K562 (cell line): ENCODE results near the gene CPED1. TPM values are rescaled to one million over a fixed set of nuclear protein-coding genes. Genes with fewer than 3 reads are reported as not detected.

Experiments used
- ARHGAP35 ChIP-seq: fragments of 450-650 bp; IDR thresholded peaks from 2 replicates; pipeline ENCODE4 v1.6.1; 2018; ENCODE audit not compliant: partially characterized antibody
- ATF6 ChIP-seq: sonication (generic); formaldehyde crosslinking; IDR thresholded peaks from 2 replicates; pipeline ENCODE4 v1.4.0; 2020; ENCODE audit warnings: mild to moderate bottlenecking, missing genetic modification reagents
- C11orf30 ChIP-seq: fragments of 450-650 bp; IDR thresholded peaks from 2 replicates; pipeline ENCODE4 v1.6.1; 2016; ENCODE audit warnings: low read depth, mild to moderate bottlenecking
- CBX3 ChIP-seq, 2 experiments: IDR thresholded peaks; 1 replicate in 1 of 2; 2 replicates in 1 of 2; pipeline ENCODE4 v1.6.1; 2012; ENCODE audit warnings: inconsistent platforms in 2 of 2, low read length in 2 of 2, borderline replicate concordance in 1 of 2, control low read depth in 1 of 2
- DDX20 ChIP-seq: fragments of 450-650 bp; IDR thresholded peaks from 2 replicates; pipeline ENCODE4 v1.6.1; 2016; ENCODE audit warnings: missing genetic modification characterization, low read depth, mild to moderate bottlenecking, missing compliant biosample characterization, moderate library complexity
- GABPB1 ChIP-seq: sonication (generic); formaldehyde crosslinking; IDR thresholded peaks from 2 replicates; pipeline ENCODE4 v1.8.0; 2022; ENCODE audit warnings: mild to moderate bottlenecking, missing genetic modification reagents
- HMBOX1 ChIP-seq: sonication (generic); IDR thresholded peaks from 2 replicates; pipeline ENCODE4 v1.6.1; 2016
- JUND ChIP-seq, 2 experiments: IDR thresholded peaks; 2 replicates in 1 of 2; 3 replicates in 1 of 2; pipeline ENCODE4 v1.6.1; 2011; ENCODE audit warnings: borderline replicate concordance in 2 of 2, low read depth in 2 of 2, low read length in 2 of 2, improper control_type of control experiment in 1 of 2, missing biosample characterization in 1 of 2, missing genetic modification characterization in 1 of 2, missing genetic modification reagents in 1 of 2
- MAFG ChIP-seq: fragments of 450-650 bp; conservative IDR thresholded peaks from 2 replicates; pipeline ENCODE4 v1.6.1; 2016; ENCODE audit warnings: missing genetic modification characterization, missing compliant biosample characterization
- MCM5 ChIP-seq: fragments of 450-650 bp; IDR thresholded peaks from 2 replicates; pipeline ENCODE4 v1.6.1; 2016; ENCODE audit warnings: low read depth
- MECOM ChIP-seq: fragments of 250-450 bp; sonication (Bioruptor Pico); IDR thresholded peaks from 2 replicates; pipeline ENCODE4 v1.8.0; 2022; ENCODE audit warnings: inconsistent platforms
- MYBL2 ChIP-seq, 2 experiments: fragments of 450-650 bp in 1 of 2; sonication (generic) in 1 of 2; formaldehyde crosslinking in 1 of 2; IDR thresholded peaks; 2 replicates each; pipeline versions ENCODE4 v1.6.1 to v1.8.1; 2017 to 2022; ENCODE audit warnings: borderline replicate concordance in 1 of 2, inconsistent platforms in 1 of 2, low read depth in 1 of 2, mild to moderate bottlenecking in 1 of 2, missing genetic modification reagents in 1 of 2, moderate library complexity in 1 of 2
- MYC ChIP-seq, 2 experiments: fragments of 250-450 bp in 1 of 2; sonication (Bioruptor Pico) in 1 of 2; IDR thresholded peaks; 2 replicates each; pipeline versions ENCODE4 v1.5.1 to v1.6.1; 2012 to 2021; ENCODE audit warnings: low read depth in 2 of 2, borderline replicate concordance in 1 of 2, improper control_type of control experiment in 1 of 2, low read length in 1 of 2, mild to moderate bottlenecking in 1 of 2, moderate library complexity in 1 of 2
- POLR2A ChIP-seq: fragments of 450-650 bp; conservative IDR thresholded peaks from 2 replicates; pipeline ENCODE4 v1.6.1; 2016
- POLR2B ChIP-seq: fragments of 450-650 bp; IDR thresholded peaks from 2 replicates; pipeline ENCODE4 v1.6.1; 2018; ENCODE audit warnings: low read depth; ENCODE audit not compliant: partially characterized antibody
- POU5F1 ChIP-seq: fragments of 150-350 bp; IDR thresholded peaks from 2 replicates; pipeline ENCODE4 v1.6.1; 2014; ENCODE audit warnings: borderline replicate concordance, low read length, low read depth, mild to moderate bottlenecking; ENCODE audit not compliant: partially characterized antibody
- SIN3B ChIP-seq: fragments of 450-650 bp; IDR thresholded peaks from 2 replicates; pipeline ENCODE4 v1.6.1; 2017; ENCODE audit warnings: low read depth, mild to moderate bottlenecking, moderate library complexity
- SIRT6 ChIP-seq: IDR thresholded peaks from one replicate; pipeline ENCODE4 v1.6.1; 2012; ENCODE audit warnings: low read depth, mild to moderate bottlenecking, control low read depth, inconsistent platforms, low read length, moderate library complexity
- SRSF3 ChIP-seq: fragments of 200-400 bp; formaldehyde crosslinking; IDR thresholded peaks from 2 replicates; pipeline ENCODE4 v1.6.1; 2016; ENCODE audit warnings: mild to moderate bottlenecking, low read length, moderate library complexity; ENCODE audit not compliant: insufficient read depth
- ZBTB2 ChIP-seq: fragments of 450-650 bp; IDR thresholded peaks from 2 replicates; pipeline ENCODE4 v1.6.1; 2016; ENCODE audit warnings: antibody characterized with exemption
- ZNF668 ChIP-seq: fragments of 250-450 bp; sonication (Bioruptor Pico); IDR thresholded peaks from 2 replicates; pipeline ENCODE4 v1.8.0; 2022; ENCODE audit warnings: mild to moderate bottlenecking, inconsistent platforms
- ZNF699 ChIP-seq: fragments of 250-450 bp; sonication (Bioruptor Pico); IDR thresholded peaks from 2 replicates; pipeline ENCODE4 v1.8.0; 2021; ENCODE audit warnings: mild to moderate bottlenecking, moderate library complexity; ENCODE audit not compliant: insufficient replicate concordance
- ZNF707 ChIP-seq: fragments of 250-450 bp; sonication (Bioruptor Pico); conservative IDR thresholded peaks from 2 replicates; pipeline ENCODE4 v1.8.0; 2022; ENCODE audit warnings: inconsistent platforms, mild to moderate bottlenecking, moderate library complexity
- ZNF830 ChIP-seq: fragments of 250-450 bp; sonication (Bioruptor Pico); IDR thresholded peaks from 2 replicates; pipeline ENCODE4 v1.5.0; 2021; ENCODE audit warnings: mild to moderate bottlenecking
- ZSCAN32 ChIP-seq: fragments of 450-650 bp; formaldehyde crosslinking; IDR thresholded peaks from 2 replicates; pipeline ENCODE4 v1.4.0; 2020; ENCODE audit warnings: mild to moderate bottlenecking, moderate library complexity
- polyA plus RNA-seq, 8 experiments: library from polyadenylated mRNA; depleted of rRNA in 4 of 8; stranded (reverse) in 5 of 8; unstranded in 3 of 8; fragments of >200 nt; fragmentation: Nextera tagmentation in 2 of 8; fragmentation: Illumina TruSeq in 1 of 8; extraction: Ambion mirVana in 2 of 8; extraction: Trizol in 1 of 8; gene quantifications; 2 replicates each; pipeline versions ENCODE4 v1.2.1 to v1.2.3, GENCODE V29; 2011 to 2014; ENCODE audit warnings: inconsistent platforms in 1 of 8, missing spikeins in 1 of 8
- total RNA-seq, 7 experiments: library from RNA; depleted of rRNA in 6 of 7; stranded (reverse); fragments of >200 nt in 6 of 7; fragmentation: Illumina TruSeq in 2 of 7; extraction: Trizol in 2 of 7; gene quantifications; 2 replicates each; pipeline versions ENCODE4 v1.2.1 to v1.2.3, GENCODE V29; 2011 to 2021; ENCODE audit warnings: low replicate concordance in 1 of 7

Gene CPED1
- total and polyA plus RNA-seq, 9 of the 15 experiments (the other 6 are each of a cell fraction or from before 2014, with no cell fraction given) = 195 to 393 (median 290) TPM

- TF ChIP-seq ZBTB2 (no peak), POLR2B (no peak), ZSCAN32 (CRISPR knock-in tag) (no peak), ZNF699 (CRISPR knock-in tag) (no peak), POLR2A (no peak), SRSF3 (no peak), JUND (IDR thresholded peaks at IDR 0.05; ENCODE audit: borderline replicate concordance, low read depth, low read length) (peak; percentile 64; the same call in 1 of the 2 replicates), JUND (tag; IDR thresholded peaks at IDR 0.05; ENCODE audit: borderline replicate concordance, low read depth, low read length) (peak; percentile 59; the same call in 1 of the 3 replicates), GABPB1 (no peak), DDX20 (tag) (no peak; the same call in 1 of the 2 replicates), ZNF668 (CRISPR knock-in tag) (no peak), CBX3 (IDR thresholded peaks at IDR 0.05; ENCODE audit: borderline replicate concordance in 1 of 2, low read length in 2 of 2) (no peak), MCM5 (no peak), ARHGAP35 (no peak), POU5F1 (no peak), ZNF830 (no peak), MYBL2 (IDR thresholded peaks at IDR 0.05; ENCODE audit: low read depth) (no peak; the same call in 1 of the 2 replicates), MYBL2 (CRISPR knock-in tag; IDR thresholded peaks at IDR 0.05; ENCODE audit: borderline replicate concordance) (no peak), SIRT6 (no peak), ATF6 (CRISPR knock-in tag) (no peak), MAFG (tag) (no peak), MECOM (peak; percentile 81; the same call in 1 of the 2 replicates), ZNF707 (CRISPR knock-in tag) (no peak), SIN3B (no peak), MYC (IDR thresholded peaks at IDR 0.05; ENCODE audit: low read depth, low read length) (no peak), MYC (CRISPR knock-in tag; IDR thresholded peaks at IDR 0.05; ENCODE audit: borderline replicate concordance, low read depth) (no peak), C11orf30 (no peak), HMBOX1 (peak; percentile 95)
These were observed 58.5 kb downstream of the CPED1 start (continued) for GRCh38 chr7:121046893-121047468.
